Mucosa of rectum (tissue), 2 donors: ENCODE measurements around the gene FIG4.
"Not testable (repeated sequence)": the region's sequence is repeated elsewhere in the genome, so short reads cannot be mapped to it uniquely, and the experiment has no call there.

Experiments
- H3K27ac ChIP-seq, 2 donors: one replicate each; pipeline ENCODE4 v1.7.0; 2013; ENCODE audit warnings: inconsistent platforms in 2 of 2, low read depth in 2 of 2, low read length in 2 of 2
- H3K27me3 ChIP-seq, 2 donors: one replicate each; pipeline ENCODE4 v1.7.0; 2013; ENCODE audit warnings: low read length in 2 of 2; ENCODE audit not compliant: control insufficient read depth in 2 of 2, insufficient read depth in 2 of 2
- H3K36me3 ChIP-seq, 2 donors: one replicate each; pipeline ENCODE4 v1.7.0; 2013; ENCODE audit warnings: low read length in 2 of 2; ENCODE audit not compliant: control insufficient read depth in 2 of 2, insufficient read depth in 2 of 2
- H3K4me1 ChIP-seq, 2 donors: one replicate each; pipeline ENCODE4 v1.7.0; 2013; ENCODE audit warnings: low read length in 2 of 2, mild to moderate bottlenecking in 1 of 2; ENCODE audit not compliant: control insufficient read depth in 2 of 2, insufficient read depth in 2 of 2
- H3K4me3 ChIP-seq, 2 donors: one replicate each; pipeline ENCODE4 v1.7.0; 2013; ENCODE audit warnings: low read length in 2 of 2
- H3K9ac ChIP-seq, 2 donors: one replicate each; pipeline ENCODE4 v1.7.0; 2013; ENCODE audit warnings: low read length in 2 of 2, low read depth in 1 of 2, mild to moderate bottlenecking in 1 of 2
- H3K9me3 ChIP-seq, 2 donors: one replicate each; pipeline ENCODE4 v1.7.0; 2013; ENCODE audit warnings: low read length in 2 of 2; ENCODE audit not compliant: control insufficient read depth in 2 of 2
- donor health status: healthy.
- donor health status: Normal muscosa, but diverticular disease.

FIG4 gene

DNA sequence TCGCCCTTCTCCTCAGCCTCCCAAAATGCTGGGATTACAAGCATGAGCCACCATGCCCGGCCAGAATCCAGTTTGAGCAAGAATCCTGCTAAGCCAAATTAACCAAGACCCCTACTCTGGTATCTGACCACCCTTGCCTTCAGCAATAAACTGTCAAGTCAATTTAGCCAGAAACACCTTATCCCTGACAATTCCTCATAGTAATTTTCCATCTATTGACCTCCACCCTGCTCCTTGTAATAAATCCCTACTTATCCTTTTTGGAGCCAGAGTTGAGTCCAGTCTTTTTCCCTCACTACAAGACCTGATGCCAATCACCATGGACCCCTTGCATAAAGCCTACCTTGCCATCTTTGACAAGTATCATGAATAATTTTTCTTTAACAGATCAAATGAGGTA, 173.0 kb downstream of the FIG4 start:
- H3K4me1 ChIP-seq, result no peaks in the 10 kb centered on the region
- no peaks in the 10 kb centered on the region for H3K36me3 ChIP-seq
- H3K27ac ChIP-seq, result no peak overlapping the region
- no peak overlapping the region for H3K9ac ChIP-seq
- peaks cover 0 to 3% of the 10 kb centered on the region in 2 donors for H3K9me3 ChIP-seq
- no peak overlapping the region for H3K4me3 ChIP-seq
- H3K27me3 ChIP-seq, result no peaks in the 10 kb centered on the region

DNA sequence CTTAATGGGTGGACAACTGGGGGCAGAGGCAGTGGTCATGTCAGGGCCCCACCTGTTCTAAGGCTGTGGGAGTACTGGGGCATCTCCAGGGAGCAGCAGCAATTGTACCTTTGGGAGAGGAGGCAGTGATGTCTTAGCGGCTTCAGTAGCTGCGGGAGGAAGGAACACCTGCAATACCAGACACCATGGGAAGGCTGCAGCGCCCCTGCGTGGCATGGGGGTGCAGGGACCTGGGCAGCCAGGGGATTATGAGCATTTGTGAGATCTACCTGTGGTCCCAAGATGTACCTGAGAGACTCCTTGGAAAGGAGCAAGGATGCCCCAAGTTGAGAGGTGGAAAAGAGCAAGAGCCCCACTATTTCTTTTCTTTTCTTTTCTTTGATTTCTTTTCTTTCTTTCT, 174.9 kb downstream of the FIG4 start:
- Histone ChIP-seq H3K4me3 (no peak overlapping the region), H3K27me3 (no peaks in the 10 kb centered on the region), H3K36me3 (no peaks in the 10 kb centered on the region), H3K27ac (no peak overlapping the region), H3K4me1 (no peaks in the 10 kb centered on the region), H3K9me3 (peaks cover 0 to 3% of the 10 kb centered on the region in 2 donors), H3K9ac (no peak overlapping the region)

DNA sequence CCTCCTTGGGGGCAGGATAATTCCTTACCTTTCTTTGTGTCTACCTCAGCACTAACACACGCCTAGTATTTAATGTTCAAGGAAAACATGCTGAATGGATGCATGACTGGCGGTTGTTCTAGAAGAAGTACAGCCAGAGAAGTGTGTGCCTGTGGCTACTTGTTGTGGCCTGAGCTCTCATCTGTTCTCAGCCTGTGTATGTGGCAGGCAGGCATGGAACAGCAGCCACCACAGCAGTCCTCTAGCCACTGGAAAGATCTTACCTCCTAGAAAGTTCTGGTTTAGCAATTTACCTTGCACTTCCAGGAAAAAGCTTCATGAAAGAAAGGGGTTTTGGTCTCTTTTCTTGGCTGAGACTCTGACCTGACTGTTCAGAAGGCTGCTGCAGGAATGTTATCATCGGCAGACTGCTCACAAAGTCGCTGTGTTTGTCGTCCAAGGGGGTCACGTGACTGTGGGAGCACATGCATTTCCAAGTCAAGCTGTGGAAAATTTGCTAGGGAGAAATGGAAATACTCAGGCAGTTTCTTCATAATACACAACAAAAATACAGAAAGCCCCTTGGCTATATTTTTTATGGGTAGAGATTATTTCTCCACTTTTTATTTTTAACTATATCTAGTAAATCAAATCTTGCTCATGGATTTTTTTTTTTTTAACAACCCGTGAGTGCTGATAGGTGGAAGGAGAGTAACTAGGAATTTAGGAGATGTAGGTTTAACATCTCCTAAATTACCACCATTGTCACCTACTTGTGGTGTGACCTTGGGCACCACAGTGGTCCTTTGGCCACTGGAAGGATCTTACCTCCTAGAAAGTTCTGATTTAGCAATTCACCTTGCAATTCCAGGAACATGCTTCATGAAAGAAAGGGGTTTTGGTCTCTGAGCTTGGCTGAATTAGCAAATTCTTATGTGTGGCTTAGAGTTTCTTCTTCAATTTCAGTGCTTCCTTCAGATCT, 176.2 kb downstream of the FIG4 start:
- H3K4me1 ChIP-seq, result no peaks in the 10 kb centered on the region
- no peaks in the 10 kb centered on the region for H3K36me3 ChIP-seq
- H3K27ac ChIP-seq, result no peak overlapping the region
- H3K27me3 ChIP-seq, result no peaks in the 10 kb centered on the region
- no peaks in the 10 kb centered on the region for H3K9me3 ChIP-seq
- H3K9ac ChIP-seq, result no peak overlapping the region
- H3K4me3 ChIP-seq, result no peak overlapping the region

DNA sequence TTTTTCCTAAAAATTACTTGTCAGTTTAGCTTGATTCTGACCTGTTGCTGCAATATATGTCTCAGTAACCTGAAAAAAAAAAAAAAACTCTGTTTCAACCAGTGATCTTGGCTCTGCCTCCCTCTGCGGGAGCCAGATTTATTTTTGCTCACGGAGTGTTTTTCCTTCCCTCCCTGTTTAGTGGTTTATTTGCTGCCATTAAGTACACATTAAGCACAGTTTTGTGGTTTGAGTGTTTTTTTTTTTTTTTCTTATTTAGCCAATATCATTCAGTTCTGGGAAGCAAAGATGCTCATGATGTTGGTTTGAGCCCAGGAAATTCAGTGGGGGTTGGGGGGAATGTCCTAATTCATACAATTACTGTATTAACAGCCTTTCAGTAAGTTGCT, 176.9 kb downstream of the FIG4 start:
- H3K36me3 ChIP-seq, result no peaks in the 10 kb centered on the region
- no peaks in the 10 kb centered on the region for H3K27me3 ChIP-seq
- H3K4me1 ChIP-seq, result no peaks in the 10 kb centered on the region
- H3K27ac ChIP-seq, result no peak overlapping the region
- H3K9ac ChIP-seq, result no peak overlapping the region
- H3K9me3 ChIP-seq, result no peaks in the 10 kb centered on the region
- no peak overlapping the region for H3K4me3 ChIP-seq

DNA sequence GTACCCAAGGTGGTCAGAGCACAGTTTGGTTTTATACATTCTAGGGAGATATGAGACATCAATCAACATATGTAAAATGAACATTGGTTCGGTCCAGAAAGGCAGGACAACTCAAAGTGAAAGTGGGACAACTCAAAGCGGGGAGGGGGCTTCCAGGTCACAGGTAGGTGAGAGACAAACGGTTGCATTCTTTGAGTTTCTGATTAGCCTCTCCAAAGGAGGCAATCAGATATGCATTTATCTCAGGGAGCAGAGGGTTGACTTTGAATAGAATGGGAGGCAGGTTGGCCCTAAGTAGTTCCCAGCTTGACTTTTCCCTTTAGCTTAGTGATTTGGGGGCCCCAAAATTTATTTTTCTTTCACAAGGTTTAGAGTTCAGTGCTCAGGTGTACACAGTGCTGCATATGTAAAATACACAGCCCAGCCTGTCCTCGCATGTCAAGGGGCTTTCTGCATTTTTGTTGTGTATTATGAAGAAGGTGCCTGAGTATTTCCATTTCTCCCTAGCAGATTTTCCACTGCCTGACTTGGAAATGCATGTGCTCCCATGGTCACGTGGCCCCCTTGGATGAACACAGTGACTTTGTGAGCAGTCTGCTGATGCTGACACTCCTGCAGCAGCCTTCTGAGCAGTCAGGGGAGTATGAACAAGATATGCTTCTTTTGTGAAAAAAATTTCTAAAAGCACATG, 178.4 kb downstream of the FIG4 start:
- not testable (repeated sequence) for H3K36me3 ChIP-seq, H3K4me3 ChIP-seq, H3K27me3 ChIP-seq, H3K9ac ChIP-seq, H3K4me1 ChIP-seq, H3K27ac ChIP-seq, H3K9me3 ChIP-seq

DNA sequence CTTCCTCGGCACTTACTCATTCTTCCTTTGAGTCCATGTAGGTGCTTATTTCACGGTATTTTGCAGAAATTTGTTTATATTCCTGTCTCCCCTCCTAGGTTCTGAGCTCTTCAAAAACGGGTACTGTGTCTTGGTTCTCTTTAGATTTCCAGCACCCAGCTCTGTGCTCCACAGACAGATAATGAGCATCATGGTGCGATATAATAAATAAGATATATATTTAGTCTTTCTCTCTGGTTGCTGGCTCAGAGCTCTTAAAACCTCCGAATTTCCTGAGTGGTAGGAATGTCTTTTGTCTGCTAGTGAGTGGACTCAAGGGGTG, 179.0 kb downstream of the FIG4 start:
- Histone ChIP-seq H3K27ac (no peak overlapping the region), H3K4me3 (no peak overlapping the region)

DNA sequence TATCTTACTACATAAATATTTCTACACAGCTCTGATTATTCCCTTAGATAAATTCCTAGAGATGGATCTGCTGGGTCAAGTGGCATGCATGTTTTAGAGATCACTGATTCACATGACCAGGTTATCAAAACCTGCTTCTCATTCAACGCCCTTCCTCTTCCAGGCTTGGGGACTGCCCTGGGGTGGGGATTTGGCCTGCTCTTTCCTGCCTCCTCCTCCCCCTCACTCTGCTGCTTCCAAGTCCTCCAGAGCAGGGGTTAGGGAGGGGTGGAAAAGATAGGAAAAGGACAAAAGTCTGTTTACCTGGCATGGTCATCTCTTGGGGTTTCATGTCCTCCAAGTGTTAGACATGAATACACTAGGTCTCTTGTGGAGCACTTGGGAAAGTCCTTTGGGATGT, 181.5 kb downstream of the FIG4 start:
- H3K27ac ChIP-seq, result no peak overlapping the region
- no peaks in the 10 kb centered on the region for H3K9me3 ChIP-seq
- no peaks in the 10 kb centered on the region for H3K4me1 ChIP-seq
- no peaks in the 10 kb centered on the region for H3K36me3 ChIP-seq
- no peak overlapping the region for H3K9ac ChIP-seq
- H3K4me3 ChIP-seq, result no peak overlapping the region
- H3K27me3 ChIP-seq, result no peaks in the 10 kb centered on the region

More for the DNA sequence above, 179.0 kb downstream of the FIG4 start:
- Histone ChIP-seq H3K27me3 (no peaks in the 10 kb centered on the region), H3K4me1 (no peaks in the 10 kb centered on the region), H3K36me3 (no peaks in the 10 kb centered on the region), H3K9me3 (no peaks in the 10 kb centered on the region), H3K9ac (no peak overlapping the region)

DNA sequence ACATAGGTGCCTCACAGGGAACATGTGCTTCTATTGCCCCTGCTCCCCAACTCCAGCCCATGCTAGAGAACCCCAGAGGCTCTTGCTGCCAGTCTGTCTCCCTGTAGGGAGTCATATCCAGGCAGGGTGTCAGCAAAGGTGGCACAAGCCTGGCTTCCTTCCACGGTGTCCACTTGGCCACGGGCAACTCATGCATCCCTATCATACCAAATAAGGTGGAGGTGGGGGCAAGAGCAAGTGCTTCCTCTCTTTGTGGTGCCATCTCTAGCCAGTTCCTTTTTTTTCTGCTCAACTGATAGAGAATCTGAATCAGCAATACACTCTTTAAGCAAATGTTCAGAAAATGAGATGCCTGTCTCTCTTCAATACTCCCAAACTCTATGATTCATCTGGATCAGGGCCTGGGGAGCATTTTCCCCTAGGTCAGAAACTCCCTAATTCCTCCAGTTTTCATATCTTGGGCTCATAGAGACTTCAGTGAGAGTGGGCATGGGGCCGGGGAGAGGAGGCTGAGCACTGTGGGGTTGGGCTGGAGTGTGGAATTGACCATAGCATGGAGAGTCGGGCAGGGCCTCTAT, 182.0 kb downstream of the FIG4 start:
- Histone ChIP-seq H3K4me1 (no peaks in the 10 kb centered on the region), H3K4me3 (no peak overlapping the region), H3K9me3 (no peaks in the 10 kb centered on the region), H3K36me3 (no peaks in the 10 kb centered on the region), H3K27ac (no peak overlapping the region), H3K27me3 (no peaks in the 10 kb centered on the region), H3K9ac (no peak overlapping the region)

DNA sequence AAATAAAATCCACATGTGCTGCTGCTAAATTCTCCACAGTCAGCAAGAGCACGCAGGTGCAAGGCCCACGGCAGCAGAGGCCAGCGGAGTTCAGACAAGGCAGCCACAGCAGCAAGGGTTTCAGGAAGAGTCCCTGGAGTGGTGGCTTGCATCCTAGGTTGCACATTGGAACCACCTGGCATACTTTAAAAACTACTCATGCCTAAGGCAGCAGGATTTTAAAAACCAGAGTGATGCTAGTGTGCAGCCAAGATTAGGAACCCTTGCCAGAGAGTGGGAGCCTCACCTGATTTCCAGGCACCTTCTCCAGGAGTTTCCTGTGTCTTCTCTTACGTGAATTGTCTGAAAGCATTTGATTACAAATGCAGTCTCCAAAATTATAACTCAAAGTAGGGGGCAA, 183.0 kb downstream of the FIG4 start:
- no peaks in the 10 kb centered on the region for H3K36me3 ChIP-seq
- no peaks in the 10 kb centered on the region for H3K9me3 ChIP-seq
- no peaks in the 10 kb centered on the region for H3K4me1 ChIP-seq
- H3K27ac ChIP-seq, result no peak overlapping the region
- H3K27me3 ChIP-seq, result no peaks in the 10 kb centered on the region
- no peak overlapping the region for H3K9ac ChIP-seq
- no peak overlapping the region for H3K4me3 ChIP-seq

DNA sequence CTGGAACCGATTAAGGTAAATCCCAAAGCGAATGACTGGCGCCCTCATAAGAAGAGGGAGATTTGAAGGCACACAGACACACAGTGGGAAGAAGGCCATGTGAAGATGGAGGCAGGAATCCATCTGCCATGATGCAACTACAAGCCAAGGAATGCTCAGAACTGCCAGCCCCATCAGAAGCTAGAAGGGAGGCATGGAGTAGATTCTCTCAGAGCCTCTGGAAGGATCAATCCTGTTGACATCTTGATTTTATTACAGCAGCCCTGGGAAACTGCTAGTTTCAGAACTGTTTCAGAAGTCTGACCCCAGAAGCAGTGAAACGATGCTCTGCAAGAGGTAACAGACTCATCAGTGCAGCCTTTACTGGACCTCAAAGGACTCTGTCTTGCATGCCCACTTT, 183.5 kb downstream of the FIG4 start:
- no peaks in the 10 kb centered on the region for H3K36me3 ChIP-seq
- no peaks in the 10 kb centered on the region for H3K9me3 ChIP-seq
- no peak overlapping the region for H3K4me3 ChIP-seq
- no peaks in the 10 kb centered on the region for H3K4me1 ChIP-seq
- no peak overlapping the region for H3K27ac ChIP-seq
- no peak overlapping the region for H3K9ac ChIP-seq
- H3K27me3 ChIP-seq, result no peaks in the 10 kb centered on the region
